GM12875 (cell line): ENCODE data around the gene CYB561D2.

Experiments
- H3K4me3 ChIP-seq: one replicate; pipeline ENCODE4 v1.5.1; 2011; ENCODE audit warnings: low read depth, low read length, control low read depth
- CTCF ChIP-seq: IDR thresholded peaks from 2 replicates; pipeline ENCODE4 v1.5.1; 2011; ENCODE audit warnings: low read depth, mild to moderate bottlenecking, control low read depth, inconsistent platforms, low read length, moderate library complexity, borderline replicate concordance; ENCODE audit not compliant: insufficient read depth

CYB561D2 gene

GRCh38 chr3:50390508-50391224 lies 40.0 kb downstream of the CYB561D2 start:
- TF ChIP-seq CTCF, result no peak

GRCh38 chr3:50392101-50392715 lies 41.5 kb downstream of the CYB561D2 start:
- no peak overlapping the region for H3K4me3 ChIP-seq
- no peak for TF ChIP-seq CTCF

More at GRCh38 chr3:50390508-50391224, 40.0 kb downstream of the CYB561D2 start:
- no peak overlapping the region for H3K4me3 ChIP-seq

- no peak overlapping the region for H3K4me3 ChIP-seq
- no peak for TF ChIP-seq CTCF
Observed at GRCh38 chr3:50393061-50393460, 42.4 kb downstream of the CYB561D2 start.

GRCh38 chr3:50395070-50395860 lies 44.6 kb downstream of the CYB561D2 start:
- TF ChIP-seq CTCF, result no peak
- H3K4me3 ChIP-seq, result no peak overlapping the region

- no peak for TF ChIP-seq CTCF
Observed at GRCh38 chr3:50396502-50396901, 45.8 kb downstream of the CYB561D2 start.

GRCh38 chr3:50401978-50402595 lies 51.4 kb downstream of the CYB561D2 start:
- TF ChIP-seq CTCF, result no peak
- H3K4me3 ChIP-seq, result no peak overlapping the region

More at GRCh38 chr3:50396502-50396901, 45.8 kb downstream of the CYB561D2 start:
- H3K4me3 ChIP-seq, result no peak overlapping the region
